ENCODE measurements around the gene DIP2B.
"Not testable (repeated sequence)": the region's sequence is repeated elsewhere in the genome, so short reads cannot be mapped to it uniquely, and the experiment has no call there.

DIP2B gene

DNA sequence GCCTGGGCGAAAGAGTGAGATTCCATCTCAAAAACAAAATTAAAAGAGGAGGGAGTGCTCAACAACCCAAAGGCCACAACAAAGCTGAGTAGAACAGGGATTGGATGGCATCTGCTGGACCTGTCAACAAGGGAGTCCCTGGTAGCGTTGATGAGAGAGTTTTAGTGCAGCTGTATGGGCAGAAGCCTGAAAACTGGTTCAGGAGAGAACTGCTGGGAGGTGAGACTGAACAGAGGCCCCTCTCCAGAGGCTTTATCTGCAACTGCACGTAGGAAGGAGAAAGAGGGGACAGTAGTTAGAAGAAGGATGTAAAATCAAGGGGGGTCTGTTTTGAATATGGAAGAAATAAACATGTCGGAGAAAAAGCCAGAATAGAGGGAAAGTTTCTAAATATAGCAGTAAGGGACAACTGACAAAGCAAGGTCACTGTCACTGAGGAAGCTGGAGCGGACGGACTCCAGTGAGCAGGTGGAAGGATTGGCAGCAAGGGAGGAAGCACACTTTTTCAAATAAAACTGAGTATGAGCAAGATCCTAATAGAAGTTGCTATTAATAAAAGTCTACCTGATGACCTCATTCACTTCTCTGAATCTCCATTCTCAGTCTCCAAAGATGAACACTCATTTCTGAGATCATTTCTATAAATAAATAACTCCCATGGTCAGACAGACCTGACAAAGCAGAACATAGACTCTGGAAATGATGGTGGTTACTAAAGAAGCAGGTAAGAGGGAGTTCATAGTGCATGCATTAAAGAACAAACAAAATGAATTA is 247.3 kb downstream of the DIP2B start:
- DNase-seq (ENCODE audit: low read depth): peak; percentile 65
- H3K4me3 ChIP-seq (ENCODE audit: low read length): no peak overlapping the region
- TF ChIP-seq, protein P1, sequence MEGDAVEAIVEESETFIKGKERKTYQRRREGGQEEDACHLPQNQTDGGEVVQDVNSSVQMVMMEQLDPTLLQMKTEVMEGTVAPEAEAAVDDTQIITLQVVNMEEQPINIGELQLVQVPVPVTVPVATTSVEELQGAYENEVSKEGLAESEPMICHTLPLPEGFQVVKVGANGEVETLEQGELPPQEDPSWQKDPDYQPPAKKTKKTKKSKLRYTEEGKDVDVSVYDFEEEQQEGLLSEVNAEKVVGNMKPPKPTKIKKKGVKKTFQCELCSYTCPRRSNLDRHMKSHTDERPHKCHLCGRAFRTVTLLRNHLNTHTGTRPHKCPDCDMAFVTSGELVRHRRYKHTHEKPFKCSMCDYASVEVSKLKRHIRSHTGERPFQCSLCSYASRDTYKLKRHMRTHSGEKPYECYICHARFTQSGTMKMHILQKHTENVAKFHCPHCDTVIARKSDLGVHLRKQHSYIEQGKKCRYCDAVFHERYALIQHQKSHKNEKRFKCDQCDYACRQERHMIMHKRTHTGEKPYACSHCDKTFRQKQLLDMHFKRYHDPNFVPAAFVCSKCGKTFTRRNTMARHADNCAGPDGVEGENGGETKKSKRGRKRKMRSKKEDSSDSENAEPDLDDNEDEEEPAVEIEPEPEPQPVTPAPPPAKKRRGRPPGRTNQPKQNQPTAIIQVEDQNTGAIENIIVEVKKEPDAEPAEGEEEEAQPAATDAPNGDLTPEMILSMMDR (IDR thresholded peaks at IDR 0.05; ENCODE audit: insufficient read depth, low read depth, low read length, missing control alignments): no peak

DNA sequence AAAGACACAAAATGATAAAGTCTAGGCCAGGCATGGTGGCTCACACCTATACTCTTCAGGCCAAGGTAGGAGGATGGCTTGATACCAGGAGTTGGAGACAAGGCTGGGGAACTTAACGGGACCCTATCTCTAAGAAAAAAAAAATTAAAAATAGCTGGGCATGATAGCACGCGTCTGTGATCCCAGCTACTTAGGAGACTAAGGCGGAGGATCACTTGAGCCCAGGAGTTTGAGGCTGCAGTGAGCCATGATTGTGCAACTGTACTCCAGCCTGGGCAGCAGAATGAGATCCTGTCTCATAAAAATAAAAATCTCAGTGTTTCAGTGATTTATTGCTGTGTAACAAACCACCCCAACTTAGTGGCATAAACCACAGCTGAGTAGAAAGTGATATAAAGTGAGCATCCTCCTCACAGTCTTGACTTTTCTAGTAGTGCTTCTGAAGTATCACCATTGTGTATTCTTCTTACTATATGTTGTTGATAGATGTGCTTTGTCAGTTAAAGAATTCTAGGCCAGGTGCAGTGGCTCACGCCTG is 248.5 kb downstream of the DIP2B start:
- DNase-seq (ENCODE audit: low read depth): peak; percentile 33
- TF ChIP-seq, protein P1 (IDR thresholded peaks at IDR 0.05; ENCODE audit: insufficient read depth, low read depth, low read length, missing control alignments): no peak
- no peak overlapping the region for H3K4me3 ChIP-seq (ENCODE audit: low read length)

DNA sequence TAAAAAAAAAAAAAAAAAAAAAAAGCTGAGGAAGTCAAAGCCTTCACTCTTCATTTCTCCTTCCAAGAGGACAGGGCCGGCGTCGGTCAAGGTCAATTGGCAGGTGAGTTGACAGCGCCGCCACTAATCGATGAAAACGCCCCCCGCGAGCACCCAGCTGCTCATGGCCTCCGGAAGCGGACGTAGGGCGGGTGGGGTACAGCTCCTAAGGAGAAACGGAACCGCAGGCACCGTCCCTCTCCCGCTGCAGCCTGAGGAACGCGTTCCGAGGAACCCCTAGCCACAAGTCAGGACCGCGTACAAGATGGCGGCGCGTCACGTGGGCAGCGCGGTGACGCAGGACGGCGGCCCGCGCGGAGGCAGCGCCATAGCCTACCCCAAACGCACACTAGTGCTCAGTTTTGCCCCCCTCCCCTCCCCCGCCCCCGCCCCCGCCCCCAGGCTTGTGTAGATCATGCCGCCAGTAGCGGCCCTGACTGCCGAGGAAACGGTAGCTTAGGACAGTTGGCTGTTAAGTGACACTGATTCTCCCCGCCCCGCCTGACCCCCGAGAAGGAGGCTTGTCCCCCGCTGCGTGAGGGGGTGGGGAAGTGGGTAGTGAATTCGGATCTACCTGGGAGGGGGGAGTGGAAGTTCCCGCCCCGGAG is 259.0 kb downstream of the DIP2B start, which contains the start of gene ATF1:
Gene ATF1 (plus strand): TSS at position 463 of the 647 bp plus-strand sequence. CDS start 16,045 bp downstream, outside the sequence.
- peak within 1 kb of the TSS; percentile 90 for H3K4me3 ChIP-seq (ENCODE audit: low read length)
- DNase-seq (ENCODE audit: low read depth): peak; percentile 91
- TF ChIP-seq, protein P1 (IDR thresholded peaks at IDR 0.05; ENCODE audit: insufficient read depth, low read depth, low read length, missing control alignments): no peak

DNA sequence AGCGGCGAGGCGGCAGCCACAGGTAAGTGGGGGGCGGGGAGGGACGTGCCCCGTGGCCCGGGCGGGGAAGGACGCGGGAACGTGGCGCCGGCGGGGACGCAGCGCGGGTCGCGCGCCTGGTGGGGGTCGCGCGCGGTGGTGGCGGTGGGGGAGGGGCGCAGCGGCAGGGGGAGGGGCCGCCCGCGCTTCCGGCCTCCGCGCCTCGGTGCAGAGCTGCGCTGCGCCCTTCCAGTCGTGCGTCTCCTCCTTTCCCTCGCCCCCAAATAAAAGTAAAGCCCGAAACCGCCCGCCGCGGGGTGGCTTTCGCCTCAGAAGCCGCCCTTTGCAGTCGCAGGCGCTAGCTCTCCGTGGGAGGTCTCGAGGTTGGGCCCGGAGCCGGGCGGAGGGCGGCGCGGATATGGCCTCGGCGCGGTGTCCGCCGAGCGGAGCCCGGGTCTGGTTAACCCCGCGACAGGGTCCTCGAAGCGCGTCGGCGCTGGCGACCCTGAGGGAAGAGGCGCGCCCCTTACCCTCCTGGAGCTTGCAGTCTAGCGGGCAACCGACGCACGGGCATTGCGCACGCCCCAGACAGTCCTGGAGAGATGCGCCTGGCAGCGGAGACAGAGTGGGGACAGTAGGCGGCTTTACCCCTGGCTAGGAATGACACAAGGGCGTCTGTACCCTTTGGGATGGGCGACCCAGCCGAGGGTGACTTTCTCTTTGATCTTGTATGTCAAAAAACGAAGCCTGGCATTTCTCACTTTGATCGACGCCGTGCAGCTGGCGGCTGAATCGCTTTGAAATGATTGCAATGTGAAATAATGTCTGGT is 259.7 kb downstream of the DIP2B start:
- DNase-seq (ENCODE audit: low read depth): peak; percentile 43
- TF ChIP-seq, protein P1 (IDR thresholded peaks at IDR 0.05; ENCODE audit: insufficient read depth, low read depth, low read length, missing control alignments): no peak
- H3K4me3 ChIP-seq (ENCODE audit: low read length): peak overlapping the region; percentile 90

DNA sequence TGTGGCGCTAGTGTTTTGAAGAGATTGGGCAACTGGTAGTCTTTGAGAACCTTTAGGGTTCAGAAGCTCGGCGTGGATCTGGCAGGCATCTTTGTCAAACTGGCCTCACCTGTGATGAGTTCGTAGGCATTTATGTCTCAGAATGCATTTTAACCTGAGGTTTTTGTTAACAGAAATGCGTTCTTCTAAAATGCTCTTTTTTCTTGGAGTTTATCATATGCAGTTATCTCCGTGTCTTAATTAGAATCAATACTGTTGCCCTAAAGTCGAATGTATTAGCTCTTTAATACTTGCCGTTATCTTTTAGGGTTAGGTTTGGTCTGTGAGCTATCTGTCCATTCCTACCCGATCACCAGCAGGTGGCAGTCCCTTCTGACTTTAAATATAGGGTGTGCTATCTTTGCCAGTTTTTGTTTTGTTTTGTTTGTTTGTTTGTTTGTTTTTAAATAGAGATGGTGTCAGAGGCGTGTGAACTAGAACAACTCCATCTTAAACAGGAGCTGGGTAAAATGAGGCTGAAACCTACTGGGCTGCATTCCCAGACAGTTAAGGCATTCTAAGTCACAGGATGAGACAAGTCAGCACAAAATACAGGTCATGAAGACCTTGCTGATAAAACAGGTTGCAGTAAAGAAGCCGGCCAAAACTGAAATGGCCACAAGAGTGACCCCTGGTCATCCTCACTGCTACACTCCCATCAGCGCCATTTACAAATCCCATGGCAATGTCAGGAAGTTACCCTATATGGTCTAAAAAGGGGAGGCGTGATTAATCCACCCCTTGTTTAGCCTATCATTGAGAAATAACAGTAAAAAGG is 260.5 kb downstream of the DIP2B start:
- TF ChIP-seq, protein P1 (IDR thresholded peaks at IDR 0.05; ENCODE audit: insufficient read depth, low read depth, low read length, missing control alignments): peak; percentile 73
- H3K4me3 ChIP-seq (ENCODE audit: low read length): peak overlapping the region; percentile 90
- peak; percentile 76 for DNase-seq (ENCODE audit: low read depth)

DNA sequence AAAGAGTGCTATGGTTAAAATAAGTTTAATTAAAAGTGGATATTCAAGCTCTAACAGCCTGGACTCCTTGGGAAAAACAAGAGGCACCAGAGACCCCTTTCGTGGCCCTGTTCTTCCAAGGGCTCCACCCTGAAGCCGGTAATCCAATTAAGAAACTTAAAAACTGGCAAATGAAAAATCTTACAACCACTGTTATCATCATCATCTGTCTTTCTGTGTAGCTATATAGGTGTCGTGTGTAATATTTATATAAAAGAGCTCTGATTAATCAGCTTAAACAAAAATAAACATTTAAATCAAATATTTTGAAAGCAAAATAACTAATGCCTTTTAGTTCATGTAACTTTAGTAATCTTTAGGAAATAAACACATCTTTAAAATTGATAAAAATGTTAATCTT is 263.6 kb downstream of the DIP2B start:
- DNase-seq (ENCODE audit: low read depth): no peak
- H3K4me3 ChIP-seq (ENCODE audit: low read length): no peak overlapping the region
- TF ChIP-seq, protein P1 (IDR thresholded peaks at IDR 0.05; ENCODE audit: insufficient read depth, low read depth, low read length, missing control alignments): no peak

DNA sequence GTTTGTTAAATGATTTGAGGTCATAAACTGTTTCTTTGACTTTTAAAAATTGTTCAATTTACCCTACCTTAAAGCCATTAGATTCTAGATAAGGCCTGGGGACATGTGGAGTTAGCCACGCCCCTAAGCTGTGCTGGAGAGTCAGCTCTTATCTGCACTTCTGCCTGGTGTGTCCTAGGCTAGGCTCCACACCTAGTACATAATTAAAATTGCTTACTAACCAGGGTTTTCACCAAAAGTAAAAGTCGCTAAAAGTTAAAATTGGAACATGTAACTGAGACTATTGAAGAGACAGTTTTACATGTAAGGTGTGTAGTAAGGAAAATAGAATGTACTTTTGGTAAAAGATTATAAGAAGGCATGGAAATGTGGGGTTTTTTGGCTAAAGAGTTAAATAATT is 264.0 kb downstream of the DIP2B start:
- peak; percentile 30 for DNase-seq (ENCODE audit: low read depth)
- H3K4me3 ChIP-seq (ENCODE audit: low read length): not testable (repeated sequence)

All from epithelial cell of esophagus (primary cell).